ENCODE measurements around the gene JMJD1C. TPM values are rescaled to one million over a fixed set of nuclear protein-coding genes. Genes with fewer than 3 reads are reported as not detected.
A peak's percentile ranks its signal among the peaks of the same experiment; 100 is the strongest.

Gene JMJD1C
- total and polyA plus RNA-seq, 10 of the 15 experiments (the other 5 are each of a cell fraction or from before 2014, with no cell fraction given), result 31.2 to 83.3 (median 49.5) TPM

GRCh38 chr10:63173468-63174232 is 292.1 kb downstream of the JMJD1C start (continued):
- TF ChIP-seq JUND (IDR thresholded peaks at IDR 0.05; ENCODE audit: low read depth, low read length) (peak; percentile 76; the same call in 1 of the 2 replicates), EP300 (IDR thresholded peaks at IDR 0.05; ENCODE audit: borderline replicate concordance in 1 of 2, control insufficient read depth in 1 of 2, low read depth in 2 of 2, low read length in 2 of 2) (peak; percentile 32 to 86; a peak in 2 of 4 replicates), POU2F2 (IDR thresholded peaks at IDR 0.05; ENCODE audit: borderline replicate concordance, low read depth, low read length) (no peak), ZNF24 (IDR thresholded peaks at IDR 0.05) (0 out of 2 replicates have a peak, but pooled peaks have one; percentile 51), PKNOX1 (IDR thresholded peaks at IDR 0.05) (peak; percentile 56; the same call in 1 of the 2 replicates), POLR2A (IDR thresholded peaks at IDR 0.05; ENCODE audit: low read depth, low read length) (no peak), BACH1 (IDR thresholded peaks at IDR 0.05; ENCODE audit: borderline replicate concordance) (peak; percentile 73; the same call in 1 of the 2 replicates), SKIL (IDR thresholded peaks at IDR 0.05; ENCODE audit: low read depth, poor library complexity, severe bottlenecking) (peak; percentile 89), ATF2 (IDR thresholded peaks at IDR 0.05; ENCODE audit: low read length) (peak; percentile 95), STAT3 (IDR thresholded peaks at IDR 0.05; ENCODE audit: low read depth, low read length) (0 out of 2 replicates have a peak, but pooled peaks have one; percentile 50), PAX5 (IDR thresholded peaks at IDR 0.05; ENCODE audit: borderline replicate concordance, low read depth, low read length) (peak; percentile 31; the same call in 1 of the 2 replicates), TBL1XR1 (IDR thresholded peaks at IDR 0.05; ENCODE audit: low read depth, low read length) (peak; percentile 52; the same call in 1 of the 2 replicates), BCL11A (IDR thresholded peaks at IDR 0.05; ENCODE audit: low read depth, low read length) (peak; percentile 82), RUNX3 (IDR thresholded peaks at IDR 0.05; ENCODE audit: low read length) (peak; percentile 96), BHLHE40 (IDR thresholded peaks at IDR 0.05; ENCODE audit: borderline replicate concordance in 1 of 2, low read depth in 2 of 2, low read length in 1 of 2) (peak in 1 of 2 experiments; percentile 62; a peak in 2 of 4 replicates), GABPA (IDR thresholded peaks at IDR 0.05; ENCODE audit: low read depth) (0 out of 2 replicates have a peak, but pooled peaks have one; percentile 32), CBX5 (IDR thresholded peaks at IDR 0.05; ENCODE audit: low read depth) (no peak), NBN (IDR thresholded peaks at IDR 0.05) (peak; percentile 77), RELB (IDR thresholded peaks at IDR 0.05; ENCODE audit: low read depth) (peak; percentile 75; the same call in 1 of the 2 replicates), STAT1 (conservative IDR thresholded peaks at IDR 0.05) (no peak), TAF1 (IDR thresholded peaks at IDR 0.05; ENCODE audit: borderline replicate concordance, low read depth, low read length) (no peak), IKZF2 (IDR thresholded peaks at IDR 0.05) (peak; percentile 88 to 94), RELA (IDR thresholded peaks at IDR 0.05; ENCODE audit: borderline replicate concordance, partially characterized antibody) (no peak), CREM (IDR thresholded peaks at IDR 0.05; ENCODE audit: low read depth) (peak; percentile 75)

Data from GM12878 (cell line).